Cardiac fibroblast (primary cell): ENCODE data around the gene MOGAT3.
A peak's percentile ranks its signal among the peaks of the same experiment; 100 is the strongest.

Experiments
- DNase-seq, 2 donors: peaks; one replicate each; pipeline versions ENCODE4 v3.0.0 to v3.0.0-alpha.2; 2010; ENCODE audit warnings: low read depth in 2 of 2
- H3K4me3 ChIP-seq, 2 donors: replicated peaks in 1 of 2; 1 replicate in 1 of 2; 2 replicates in 1 of 2; pipeline ENCODE4 v1.5.1; 2011; ENCODE audit warnings: low read depth in 2 of 2, low read length in 2 of 2, mild to moderate bottlenecking in 2 of 2, moderate library complexity in 1 of 2
- TF ChIP-seq, protein P1 (sequence below): IDR thresholded peaks from one replicate; pipeline ENCODE4 v1.5.1; 2011; ENCODE audit warnings: low read depth, mild to moderate bottlenecking, low read length, inconsistent platforms

MOGAT3 gene, protein sequence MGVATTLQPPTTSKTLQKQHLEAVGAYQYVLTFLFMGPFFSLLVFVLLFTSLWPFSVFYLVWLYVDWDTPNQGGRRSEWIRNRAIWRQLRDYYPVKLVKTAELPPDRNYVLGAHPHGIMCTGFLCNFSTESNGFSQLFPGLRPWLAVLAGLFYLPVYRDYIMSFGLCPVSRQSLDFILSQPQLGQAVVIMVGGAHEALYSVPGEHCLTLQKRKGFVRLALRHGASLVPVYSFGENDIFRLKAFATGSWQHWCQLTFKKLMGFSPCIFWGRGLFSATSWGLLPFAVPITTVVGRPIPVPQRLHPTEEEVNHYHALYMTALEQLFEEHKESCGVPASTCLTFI

DNA sequence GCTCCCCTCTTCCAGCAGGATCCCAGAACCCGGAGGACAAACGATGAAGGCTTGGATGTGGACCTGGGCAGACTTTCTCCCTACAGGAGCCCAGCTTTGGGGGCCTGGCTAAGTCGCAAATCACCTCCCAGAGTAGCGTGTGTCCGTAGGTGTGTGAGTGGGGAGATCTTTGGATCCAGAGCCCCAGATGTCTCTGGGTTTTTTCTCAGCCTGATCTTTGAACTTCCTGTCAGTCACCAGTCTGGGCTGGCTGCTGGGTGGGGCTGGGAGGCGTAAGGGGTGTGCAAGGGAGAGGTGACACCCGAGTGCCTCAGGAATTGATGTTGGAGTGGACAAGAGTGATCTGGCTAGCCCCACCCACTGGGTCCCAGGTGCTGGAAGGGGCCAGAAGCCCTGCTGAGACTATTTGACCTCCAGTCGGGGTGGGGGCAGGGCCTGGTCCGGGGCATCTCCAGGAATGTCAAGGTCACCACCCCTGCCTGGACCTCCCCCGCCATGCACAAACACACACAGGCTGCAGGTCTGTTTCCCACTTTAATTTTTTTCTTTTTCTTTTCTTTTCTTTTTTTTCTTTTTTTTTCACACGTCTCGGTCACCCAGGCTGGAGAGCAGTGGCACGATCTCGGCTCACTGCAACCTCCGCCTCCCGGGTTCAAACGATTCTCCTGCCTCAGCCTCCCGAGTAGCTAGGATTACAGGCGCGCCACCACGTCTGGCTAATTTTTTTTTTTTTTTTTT lies at the start of gene MOGAT3:
Gene MOGAT3, minus strand, starts transcription at position 175 of the 738 bp plus-strand sequence. CDS start 182 bp downstream, outside the sequence.
- no peak for DNase-seq
- TF ChIP-seq, protein P1, sequence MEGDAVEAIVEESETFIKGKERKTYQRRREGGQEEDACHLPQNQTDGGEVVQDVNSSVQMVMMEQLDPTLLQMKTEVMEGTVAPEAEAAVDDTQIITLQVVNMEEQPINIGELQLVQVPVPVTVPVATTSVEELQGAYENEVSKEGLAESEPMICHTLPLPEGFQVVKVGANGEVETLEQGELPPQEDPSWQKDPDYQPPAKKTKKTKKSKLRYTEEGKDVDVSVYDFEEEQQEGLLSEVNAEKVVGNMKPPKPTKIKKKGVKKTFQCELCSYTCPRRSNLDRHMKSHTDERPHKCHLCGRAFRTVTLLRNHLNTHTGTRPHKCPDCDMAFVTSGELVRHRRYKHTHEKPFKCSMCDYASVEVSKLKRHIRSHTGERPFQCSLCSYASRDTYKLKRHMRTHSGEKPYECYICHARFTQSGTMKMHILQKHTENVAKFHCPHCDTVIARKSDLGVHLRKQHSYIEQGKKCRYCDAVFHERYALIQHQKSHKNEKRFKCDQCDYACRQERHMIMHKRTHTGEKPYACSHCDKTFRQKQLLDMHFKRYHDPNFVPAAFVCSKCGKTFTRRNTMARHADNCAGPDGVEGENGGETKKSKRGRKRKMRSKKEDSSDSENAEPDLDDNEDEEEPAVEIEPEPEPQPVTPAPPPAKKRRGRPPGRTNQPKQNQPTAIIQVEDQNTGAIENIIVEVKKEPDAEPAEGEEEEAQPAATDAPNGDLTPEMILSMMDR: no peak
- H3K4me3 ChIP-seq: no peak within 1 kb of the TSS

DNA sequence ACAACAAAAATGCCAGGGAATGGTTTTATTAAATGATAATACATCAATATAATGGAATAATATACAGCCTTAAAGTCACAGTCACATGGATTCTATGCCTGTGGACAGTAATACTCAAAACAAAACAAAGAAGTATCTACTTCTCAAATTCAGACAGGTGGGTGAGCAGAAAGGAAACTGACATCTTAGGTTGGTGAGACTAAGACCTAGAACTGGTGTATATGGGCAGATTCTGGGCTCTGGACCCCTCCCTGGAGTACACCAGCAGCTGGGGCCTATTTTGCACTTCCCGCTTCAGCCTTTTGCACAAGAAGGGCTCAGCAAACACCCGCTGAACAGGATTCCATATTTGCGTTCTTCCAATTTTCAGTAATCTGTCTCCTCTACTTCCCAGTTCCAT lies 49.5 kb upstream of the MOGAT3 start:
- no peak overlapping the region for H3K4me3 ChIP-seq
- TF ChIP-seq, protein P1: no peak

DNA sequence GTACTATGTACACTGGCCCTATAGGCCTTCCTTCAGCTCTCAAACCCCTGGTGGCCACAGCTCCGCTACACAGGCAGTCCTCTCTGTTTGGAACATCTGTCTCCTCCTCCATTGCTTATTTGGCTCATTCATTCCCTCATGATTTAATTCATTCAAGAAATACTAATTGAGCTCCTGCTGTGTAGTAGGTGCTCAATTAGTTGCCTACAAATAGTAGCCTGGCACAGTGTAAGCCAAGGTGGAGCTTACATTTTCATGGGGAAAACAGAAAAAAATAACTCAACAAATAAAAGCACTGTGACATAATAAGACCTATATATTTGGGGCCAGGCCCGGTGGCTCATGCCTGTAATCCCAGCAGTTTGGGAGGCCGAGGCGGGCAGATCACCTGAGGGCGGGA lies 47.4 kb upstream of the MOGAT3 start:
- TF ChIP-seq, protein P1: no peak
- no peak overlapping the region for H3K4me3 ChIP-seq
- DNase-seq: no peak

More for the DNA sequence above, 49.5 kb upstream of the MOGAT3 start:
- DNase-seq: no peak

DNA sequence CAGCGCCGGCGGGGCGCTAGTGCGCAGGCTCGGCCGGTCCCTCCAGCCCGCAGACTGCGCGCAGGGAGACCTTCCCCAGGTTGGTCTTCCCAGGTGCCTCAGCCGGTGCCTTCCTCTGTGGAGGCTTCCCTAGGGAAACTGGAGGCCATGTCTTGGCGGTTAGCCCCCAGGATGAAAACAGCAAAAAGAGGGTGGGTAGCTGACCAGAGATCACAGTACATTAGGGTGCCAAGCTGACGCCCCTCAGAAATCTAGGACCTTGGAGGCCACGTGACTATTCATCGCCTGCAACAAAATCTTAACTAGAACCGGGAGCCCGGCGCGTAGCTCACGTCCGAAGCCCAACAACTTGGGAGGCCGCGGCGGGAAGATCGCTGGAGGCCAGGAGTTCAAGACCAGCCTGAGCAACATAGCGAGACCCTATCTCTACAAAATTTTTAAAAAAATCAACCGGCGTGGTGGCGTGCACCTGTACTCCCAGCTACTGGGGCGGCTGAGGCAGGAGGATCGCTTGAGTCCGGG lies 44.4 kb upstream of the MOGAT3 start:
- peak overlapping the region; percentile 94 to 97 for H3K4me3 ChIP-seq
- DNase-seq: peak in 1 of 2 donors; percentile 20
- TF ChIP-seq, protein P1: no peak

DNA sequence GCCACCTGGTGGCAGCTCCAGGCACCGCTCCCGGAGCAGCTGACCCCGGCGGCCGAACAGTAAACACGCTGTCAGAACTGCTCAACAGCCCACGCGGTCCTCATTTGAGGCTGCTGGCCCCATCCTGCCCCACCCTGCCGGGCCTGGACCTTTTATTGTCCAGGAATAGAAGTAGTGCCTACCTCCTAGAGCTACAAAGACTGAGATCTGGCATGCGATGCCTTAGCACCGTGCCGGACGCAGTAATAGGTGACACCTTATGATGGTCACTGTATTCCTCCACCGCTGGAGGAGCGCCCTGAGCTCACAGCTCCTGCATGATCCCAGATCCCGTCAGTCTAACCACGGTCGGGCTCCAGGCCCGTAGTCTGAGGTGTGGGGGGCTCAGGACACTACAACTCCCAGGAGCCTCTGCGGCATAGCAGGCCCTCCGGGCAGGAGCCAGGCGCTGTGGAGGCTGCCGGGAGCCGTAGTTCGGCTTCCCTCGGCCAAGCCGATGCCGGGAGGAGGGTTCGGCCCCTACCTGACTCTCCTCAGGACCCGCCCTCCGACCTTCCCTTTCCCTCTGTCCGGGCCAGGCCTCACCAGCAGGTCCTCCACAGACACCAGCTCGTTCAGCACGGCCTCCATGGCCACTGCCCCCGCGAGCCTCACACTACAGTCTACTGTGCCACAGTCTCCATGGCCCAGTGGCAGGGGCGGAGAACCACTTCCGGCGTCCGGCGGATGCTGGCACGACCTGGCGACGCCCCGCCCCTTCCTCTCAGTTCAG lies 43.7 kb upstream of the MOGAT3 start, which contains the start of gene FIS1:
Gene FIS1, minus strand, starts transcription at position 707 of the 772 bp plus-strand sequence. Its CDS starts 77 bp downstream, at position 630.
- peak; percentile 89 to 91 for DNase-seq
- TF ChIP-seq, protein P1: peak; percentile 97
- peak within 1 kb of the TSS; percentile 94 to 97 for H3K4me3 ChIP-seq
